ENCODE data around the gene NFIX. TPM values are rescaled to one million over a fixed set of nuclear protein-coding genes. Genes with fewer than 3 reads are reported as not detected.

The NFIX gene
- total RNA-seq, 2 experiments from 2014 or later = 6.3 to 8.7 TPM

DNA sequence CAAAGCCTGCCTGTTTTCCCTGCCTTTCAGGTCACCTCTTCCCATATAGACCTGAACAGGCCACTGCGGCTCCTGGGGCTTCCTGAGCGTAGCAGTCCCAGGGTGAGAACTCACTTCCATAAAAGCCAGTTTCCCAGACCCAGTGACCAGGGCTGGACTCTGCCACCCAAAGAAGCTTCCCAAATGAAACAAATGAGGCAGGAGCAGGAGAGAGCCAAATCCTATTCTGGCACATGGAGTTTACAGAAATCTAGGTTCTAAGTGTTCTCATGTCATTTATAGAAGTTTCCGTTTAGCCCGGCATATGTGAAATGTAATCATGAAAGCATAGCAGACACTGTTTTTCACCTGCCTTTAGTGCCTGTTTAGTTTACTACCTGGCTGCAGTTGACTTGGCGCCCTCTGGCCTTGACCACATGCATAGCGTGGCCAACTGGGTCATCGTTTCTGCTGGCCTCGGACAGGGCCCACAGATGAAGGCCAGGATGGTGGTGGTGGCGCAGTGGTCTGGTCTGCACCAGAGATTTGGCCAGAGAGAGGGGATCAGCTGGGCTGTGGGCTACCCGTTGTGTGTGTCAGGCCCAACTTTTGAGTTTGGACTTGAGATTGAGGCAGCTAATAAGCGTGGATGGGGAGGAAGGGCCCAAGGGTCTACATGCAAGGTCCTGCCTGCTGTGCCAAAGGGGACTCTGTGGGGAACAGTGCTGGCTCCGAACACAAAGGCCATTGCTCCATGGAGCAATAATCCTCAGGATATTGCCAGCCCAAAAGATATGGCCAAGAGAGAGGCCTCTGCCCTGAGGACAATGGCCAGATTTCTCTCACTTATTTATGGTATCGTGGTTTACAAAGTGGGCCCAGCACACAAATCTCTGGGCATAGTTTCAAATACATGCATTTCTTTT is 43.3 kb downstream of the NFIX start:
- H3K9me3 Mint-ChIP-seq = no peaks in the 10 kb centered on the region
- no peak overlapping the region for H3K4me3 Mint-ChIP-seq
- H3K4me1 Mint-ChIP-seq = peaks cover 16% of the 10 kb centered on the region
- no peak overlapping the region for H3K27ac Mint-ChIP-seq
- no peaks in the 10 kb centered on the region for H3K36me3 Mint-ChIP-seq
- H3K27me3 Mint-ChIP-seq = no peaks in the 10 kb centered on the region
- DNase-seq = no peak

DNA sequence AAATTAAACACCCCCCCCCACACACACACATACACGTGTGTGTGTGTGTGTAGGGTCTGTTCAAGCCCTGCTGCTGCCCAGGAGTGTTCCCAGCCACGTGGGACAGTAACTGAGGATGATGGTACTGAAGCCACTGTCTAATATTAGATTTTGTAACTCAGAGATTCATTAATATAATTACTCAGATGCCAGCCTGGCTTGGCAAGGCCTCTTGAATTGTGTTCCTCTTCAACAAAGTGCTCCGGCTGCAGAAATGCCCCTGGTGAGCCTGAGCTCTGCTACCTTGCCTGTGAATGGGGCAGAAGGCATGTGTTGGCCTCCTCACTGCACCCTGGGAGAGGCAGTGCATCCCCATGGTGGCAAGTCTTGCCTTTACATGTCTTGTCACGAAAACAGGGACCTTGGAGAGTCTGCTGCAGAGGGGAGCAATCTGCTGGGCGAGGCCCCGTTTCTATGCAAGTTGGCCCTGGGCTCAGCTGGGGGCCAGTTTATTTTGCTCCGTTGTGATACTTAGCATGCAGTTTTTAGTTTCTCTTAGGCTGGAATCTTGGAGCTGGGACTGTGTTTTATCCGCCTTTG is 44.0 kb downstream of the NFIX start:
- no peaks in the 10 kb centered on the region for H3K36me3 Mint-ChIP-seq
- no peaks in the 10 kb centered on the region for H3K27me3 Mint-ChIP-seq
- H3K9me3 Mint-ChIP-seq = no peaks in the 10 kb centered on the region
- peaks cover 21% of the 10 kb centered on the region for H3K4me1 Mint-ChIP-seq
- DNase-seq = no peak
- H3K4me3 Mint-ChIP-seq = no peak overlapping the region
- no peak overlapping the region for H3K27ac Mint-ChIP-seq

DNA sequence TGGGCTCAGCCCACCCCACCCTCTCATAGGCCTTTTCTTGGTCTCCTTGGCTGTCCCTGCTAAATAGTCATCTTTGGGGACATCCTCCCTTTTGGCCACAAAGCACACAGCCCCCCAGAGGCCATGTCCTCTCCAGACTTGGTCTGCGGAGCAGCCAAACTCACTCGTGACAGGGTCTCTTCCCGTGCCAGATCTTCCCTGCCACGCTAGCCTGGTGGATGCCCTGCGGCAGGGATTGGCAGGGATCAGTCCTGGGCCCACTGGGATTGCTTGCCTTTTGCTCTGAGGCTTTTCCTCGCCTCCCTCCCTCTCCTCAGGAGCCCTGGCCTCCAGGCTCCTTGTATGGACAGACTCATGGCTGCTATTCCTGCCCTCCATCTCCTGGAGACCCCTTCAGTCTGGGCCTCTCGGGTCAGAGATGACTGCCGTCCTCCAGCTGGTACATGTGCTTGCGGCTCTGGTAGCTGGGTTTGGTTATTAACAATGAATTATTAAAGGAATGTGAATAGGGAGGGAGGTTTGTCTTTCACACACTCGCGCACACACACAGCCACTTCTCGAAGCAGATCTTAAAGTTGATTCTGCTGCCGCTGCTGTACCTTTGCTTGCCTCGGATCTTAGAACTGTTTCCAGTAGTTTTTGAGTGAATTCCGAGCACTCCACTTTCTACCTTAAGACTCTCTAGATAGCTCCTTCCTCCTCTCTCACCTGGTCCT is 45.1 kb downstream of the NFIX start:
- Mint-ChIP-seq H3K36me3 (no peaks in the 10 kb centered on the region), H3K4me1 (peaks cover 32% of the 10 kb centered on the region), H3K4me3 (no peak overlapping the region), H3K9me3 (no peaks in the 10 kb centered on the region), H3K27me3 (no peaks in the 10 kb centered on the region), H3K27ac (no peak overlapping the region)
- DNase-seq = no peak

DNA sequence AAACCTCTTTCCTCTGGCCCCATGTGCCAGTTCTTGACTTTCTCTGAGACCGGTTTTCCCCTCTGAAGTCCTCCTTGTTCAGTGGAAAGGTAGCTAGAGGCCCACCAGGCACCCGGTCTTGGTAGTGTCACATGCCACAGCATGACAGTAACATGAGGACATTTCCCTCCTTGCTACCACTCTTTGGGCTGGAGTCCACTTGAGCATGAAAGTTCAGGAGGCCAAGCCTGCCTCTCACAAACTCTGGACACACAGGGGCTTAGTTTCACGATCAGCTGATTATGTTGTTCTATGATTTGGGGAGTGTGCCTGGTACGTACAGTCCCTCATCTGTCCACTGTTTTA is 45.6 kb downstream of the NFIX start:
- Mint-ChIP-seq H3K9me3 (no peaks in the 10 kb centered on the region), H3K36me3 (no peaks in the 10 kb centered on the region), H3K27ac (no peak overlapping the region), H3K27me3 (no peaks in the 10 kb centered on the region), H3K4me3 (no peak overlapping the region), H3K4me1 (peaks cover 32% of the 10 kb centered on the region)
- DNase-seq = no peak

GRCh38 chr19:13042443-13043130 is 47.3 kb downstream of the NFIX start:
- Mint-ChIP-seq H3K4me3 (no peak overlapping the region), H3K4me1 (peaks cover 29% of the 10 kb centered on the region), H3K27ac (no peak overlapping the region), H3K27me3 (no peaks in the 10 kb centered on the region), H3K9me3 (no peaks in the 10 kb centered on the region), H3K36me3 (no peaks in the 10 kb centered on the region)
- DNase-seq = no peak

- peaks cover 29% of the 10 kb centered on the region for H3K4me1 Mint-ChIP-seq
- H3K36me3 Mint-ChIP-seq = no peaks in the 10 kb centered on the region
- no peak overlapping the region for H3K4me3 Mint-ChIP-seq
- H3K27ac Mint-ChIP-seq = no peak overlapping the region
- H3K9me3 Mint-ChIP-seq = no peaks in the 10 kb centered on the region
- H3K27me3 Mint-ChIP-seq = no peaks in the 10 kb centered on the region
- no peak for DNase-seq
Observed at GRCh38 chr19:13043285-13043684, 48.0 kb downstream of the NFIX start.

GRCh38 chr19:13044231-13044836 is 49.1 kb downstream of the NFIX start:
- peak overlapping the region; percentile 13 for H3K27ac Mint-ChIP-seq
- H3K4me3 Mint-ChIP-seq = no peak overlapping the region
- H3K36me3 Mint-ChIP-seq = no peaks in the 10 kb centered on the region
- DNase-seq = peak; percentile 34
- no peaks in the 10 kb centered on the region for H3K9me3 Mint-ChIP-seq
- H3K4me1 Mint-ChIP-seq = peaks cover 29% of the 10 kb centered on the region
- no peaks in the 10 kb centered on the region for H3K27me3 Mint-ChIP-seq

GRCh38 chr19:13045812-13046211 is 50.5 kb downstream of the NFIX start:
- H3K27me3 Mint-ChIP-seq = peaks cover 3% of the 10 kb centered on the region
- no peaks in the 10 kb centered on the region for H3K36me3 Mint-ChIP-seq
- H3K27ac Mint-ChIP-seq = no peak overlapping the region
- no peak overlapping the region for H3K4me3 Mint-ChIP-seq
- DNase-seq = no peak
- peaks cover 28% of the 10 kb centered on the region for H3K4me1 Mint-ChIP-seq
- no peaks in the 10 kb centered on the region for H3K9me3 Mint-ChIP-seq

DNA sequence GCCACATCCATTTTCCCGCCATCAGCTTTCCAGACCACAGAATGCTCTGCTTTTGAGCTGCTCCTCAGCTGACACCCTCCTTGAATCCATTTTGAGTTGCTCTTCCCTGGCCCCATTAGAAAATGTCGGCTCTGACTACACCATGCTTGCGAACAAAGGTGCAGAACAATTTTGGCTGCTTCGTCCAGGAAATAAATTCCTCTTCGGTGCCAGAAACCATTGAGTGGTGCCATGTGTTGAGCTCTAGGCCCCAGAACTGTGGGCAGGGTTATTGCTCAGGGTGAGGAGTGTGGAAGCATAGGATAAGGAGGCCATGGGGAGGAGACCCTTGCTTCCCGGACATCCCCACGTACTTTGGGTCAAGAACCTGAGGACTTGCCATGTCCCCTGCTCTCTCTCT is 52.1 kb downstream of the NFIX start:
- no peak overlapping the region for H3K4me3 Mint-ChIP-seq
- DNase-seq = no peak
- no peaks in the 10 kb centered on the region for H3K36me3 Mint-ChIP-seq
- H3K9me3 Mint-ChIP-seq = no peaks in the 10 kb centered on the region
- peaks cover 32% of the 10 kb centered on the region for H3K4me1 Mint-ChIP-seq
- H3K27ac Mint-ChIP-seq = no peak overlapping the region
- H3K27me3 Mint-ChIP-seq = peaks cover 3% of the 10 kb centered on the region

GRCh38 chr19:13050274-13050673 is 55.0 kb downstream of the NFIX start:
- Mint-ChIP-seq H3K9me3 (no peaks in the 10 kb centered on the region), H3K27ac (no peak overlapping the region), H3K4me3 (no peak overlapping the region), H3K4me1 (peaks cover 8% of the 10 kb centered on the region), H3K36me3 (no peaks in the 10 kb centered on the region), H3K27me3 (peaks cover 3% of the 10 kb centered on the region)
- no peak for DNase-seq

DNA sequence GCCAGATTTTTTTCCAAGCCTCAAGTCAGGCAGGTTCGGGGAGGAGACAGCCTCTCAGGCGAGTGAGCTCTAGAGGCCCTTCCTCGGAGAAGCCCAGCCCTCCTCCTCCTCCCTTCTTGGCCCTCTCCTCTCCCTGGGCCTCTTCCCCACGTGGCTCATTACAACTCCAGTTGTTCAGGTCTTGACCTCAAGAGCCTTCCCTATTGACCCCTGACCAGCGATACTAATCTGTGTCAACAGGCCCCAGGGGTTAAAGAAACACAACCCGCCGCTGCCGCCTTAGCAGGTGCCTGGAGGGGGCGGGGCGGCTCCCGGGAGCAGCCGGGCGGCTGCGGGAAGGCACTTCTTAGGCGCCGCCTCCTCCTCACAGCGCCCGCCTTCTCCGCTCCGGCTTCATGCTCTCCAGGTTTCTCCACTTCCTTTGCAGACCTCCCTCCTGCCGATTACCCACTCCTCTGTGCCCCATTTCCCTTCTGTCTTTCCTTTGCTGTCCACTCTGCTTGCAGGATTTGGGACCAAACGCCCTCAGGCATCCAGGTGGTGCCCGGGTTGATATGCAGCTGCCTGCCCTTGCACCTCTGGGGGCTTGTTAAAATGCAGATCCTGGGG is 56.4 kb downstream of the NFIX start:
- no peak overlapping the region for H3K27ac Mint-ChIP-seq
- H3K9me3 Mint-ChIP-seq = no peaks in the 10 kb centered on the region
- no peak overlapping the region for H3K4me3 Mint-ChIP-seq
- H3K36me3 Mint-ChIP-seq = no peaks in the 10 kb centered on the region
- H3K27me3 Mint-ChIP-seq = peaks cover 7% of the 10 kb centered on the region
- DNase-seq = peak; percentile 33
- H3K4me1 Mint-ChIP-seq = peaks cover 6% of the 10 kb centered on the region

DNA sequence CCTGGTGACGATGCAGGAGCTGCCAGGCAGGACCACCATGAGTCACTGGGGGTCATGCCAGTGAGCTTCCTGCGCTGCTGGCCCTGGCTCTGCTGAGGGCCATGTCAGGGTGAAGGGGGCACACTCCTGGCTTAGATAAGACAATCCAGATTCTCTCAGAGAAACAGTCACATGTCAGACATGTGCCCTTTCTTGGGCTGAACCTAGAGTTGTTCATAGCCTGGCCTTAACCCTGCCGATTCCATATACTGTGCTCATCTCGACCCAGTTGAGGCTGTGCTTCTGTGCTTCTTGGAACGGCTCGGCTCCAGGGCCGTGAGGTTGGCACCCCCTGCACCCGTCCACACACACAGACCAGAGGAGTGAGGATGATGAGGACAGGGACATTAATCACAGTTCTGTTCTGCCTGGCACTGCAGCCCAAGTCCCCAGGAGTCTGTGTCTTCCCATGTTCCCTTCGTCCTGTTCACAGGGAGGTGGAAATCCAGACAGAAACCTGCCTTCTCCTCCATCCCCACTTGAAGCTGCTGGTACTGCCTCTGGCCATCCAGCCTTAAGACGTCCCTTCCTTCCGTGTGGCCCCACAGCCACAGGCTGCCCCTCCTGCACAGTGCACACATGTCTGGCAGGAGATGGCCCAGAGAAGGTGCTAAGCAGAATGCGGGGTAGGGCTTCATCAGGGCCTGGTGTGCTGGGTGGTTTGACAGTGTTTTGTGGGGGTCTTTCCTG is 57.3 kb downstream of the NFIX start:
- DNase-seq = no peak
- no peaks in the 10 kb centered on the region for H3K9me3 Mint-ChIP-seq
- H3K36me3 Mint-ChIP-seq = no peaks in the 10 kb centered on the region
- H3K4me1 Mint-ChIP-seq = peaks cover 6% of the 10 kb centered on the region
- no peak overlapping the region for H3K27ac Mint-ChIP-seq
- H3K4me3 Mint-ChIP-seq = no peak overlapping the region
- H3K27me3 Mint-ChIP-seq = peaks cover 7% of the 10 kb centered on the region

DNA sequence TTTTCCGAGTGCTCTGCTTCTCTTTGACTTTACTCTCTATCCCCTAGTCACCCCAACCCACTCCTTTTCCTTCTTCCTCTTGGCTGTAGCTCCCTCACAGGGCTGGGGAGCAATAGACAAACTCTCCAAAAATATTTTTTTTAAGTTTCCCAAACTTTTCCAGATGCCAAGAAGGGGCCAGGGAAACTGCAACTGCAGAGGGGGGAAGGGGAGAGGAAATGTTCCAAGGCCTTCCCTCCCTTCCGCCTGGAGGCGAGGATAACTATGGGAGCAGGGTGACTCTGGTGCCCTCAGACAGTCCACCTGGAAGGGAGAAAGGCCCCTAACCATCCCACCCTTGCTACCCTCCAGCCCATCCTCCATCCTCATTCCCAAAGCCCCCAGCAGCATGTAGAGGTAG is 58.0 kb downstream of the NFIX start:
- Mint-ChIP-seq H3K27ac (no peak overlapping the region), H3K4me3 (no peak overlapping the region), H3K27me3 (peaks cover 7% of the 10 kb centered on the region), H3K4me1 (peaks cover 6% of the 10 kb centered on the region), H3K9me3 (no peaks in the 10 kb centered on the region), H3K36me3 (no peaks in the 10 kb centered on the region)
- DNase-seq = no peak

Data from activated naive CD8-positive, alpha-beta T cell treated with anti-CD3 and anti-CD28 coated beads for 36 hours (primary cell).